NCI-H748 treated with DMSO at 0.1 percent for 48 hours (cell line): Measurements from ENCODE around the gene PTPRN2.

Experiments used
- DNase-seq: peaks from one replicate; lab custom pipeline; 2025; lab: John Stamatoyannopoulos, UW

The PTPRN2 gene

GRCh38 chr7:158576050-158576762 lies 11.4 kb downstream of the PTPRN2 start:
- DNase-seq = no peak

DNA sequence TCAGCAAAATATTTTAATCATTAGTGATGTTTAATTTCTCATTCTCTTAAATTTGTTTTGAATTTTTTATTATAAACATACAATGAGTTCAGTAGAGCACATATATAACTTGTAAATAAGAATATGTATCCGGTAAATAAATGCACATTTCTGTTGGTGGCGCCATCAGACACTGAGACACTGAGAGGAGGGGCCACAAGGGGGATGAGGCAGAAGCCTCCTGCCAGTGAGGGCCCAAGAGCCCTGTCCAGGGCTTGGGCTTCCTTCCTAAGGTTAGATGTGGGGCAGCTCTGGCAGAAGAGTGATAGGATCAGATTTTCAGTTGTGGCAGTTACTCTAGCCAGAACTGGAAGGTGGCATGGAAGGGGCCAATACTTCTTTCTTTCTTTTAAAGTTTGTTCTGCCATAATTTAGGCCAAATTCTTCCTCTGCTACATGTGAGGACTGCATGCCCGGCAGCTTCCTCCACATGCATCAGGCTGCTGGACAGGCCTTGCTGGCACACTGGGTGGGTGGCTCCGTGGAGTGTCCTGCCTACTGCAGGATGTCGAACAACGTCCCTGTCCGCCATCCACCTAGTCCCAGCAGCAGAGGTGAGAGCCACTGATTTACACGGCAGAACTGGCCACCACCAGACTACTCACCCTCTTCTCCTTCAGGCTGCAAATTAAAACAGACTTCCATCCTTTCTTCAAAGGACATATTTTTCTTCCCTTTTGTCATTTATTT lies 13.2 kb downstream of the PTPRN2 start:
- DNase-seq = no peak

GRCh38 chr7:158573310-158573709 lies 14.3 kb downstream of the PTPRN2 start:
- no peak for DNase-seq

- DNase-seq = no peak
Observed at GRCh38 chr7:158572000-158572828, 15.4 kb downstream of the PTPRN2 start.

DNA sequence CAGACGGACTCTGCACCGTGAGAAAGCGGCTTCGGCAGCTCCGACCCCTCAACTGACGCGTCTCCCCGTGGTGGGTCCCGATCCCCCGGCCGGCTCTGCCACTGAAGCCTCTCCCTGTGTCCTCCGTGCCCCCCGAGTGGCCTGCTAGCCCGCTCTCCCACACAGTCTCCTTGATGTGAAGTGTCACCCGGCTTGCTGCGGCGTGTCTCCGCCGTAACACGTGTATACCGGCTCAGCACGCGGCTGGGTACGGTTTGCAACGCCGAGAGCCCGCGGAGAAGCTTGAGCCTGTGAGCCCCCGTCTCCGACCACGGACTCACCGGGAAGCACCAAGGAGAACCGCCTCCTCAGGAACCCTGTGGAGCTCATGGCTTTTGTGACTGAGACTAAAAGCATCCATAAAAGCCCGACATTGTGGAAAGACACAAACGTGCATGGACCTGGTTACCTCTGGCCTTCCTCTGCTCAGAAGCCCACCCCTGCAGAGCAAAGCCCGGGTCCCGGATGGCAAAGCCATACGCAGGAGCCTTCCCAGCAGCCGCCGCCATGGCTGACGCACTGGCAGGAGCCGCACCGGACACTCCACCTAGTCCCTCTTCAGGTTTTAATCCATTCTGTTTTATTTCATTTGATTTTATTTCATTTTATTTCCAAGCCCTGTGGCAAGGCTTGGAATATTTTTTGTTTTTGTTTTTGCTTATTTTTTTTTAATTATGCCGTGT lies 17.0 kb downstream of the PTPRN2 start:
- DNase-seq = no peak

GRCh38 chr7:158569858-158570323 lies 17.7 kb downstream of the PTPRN2 start:
- DNase-seq = no peak

DNA sequence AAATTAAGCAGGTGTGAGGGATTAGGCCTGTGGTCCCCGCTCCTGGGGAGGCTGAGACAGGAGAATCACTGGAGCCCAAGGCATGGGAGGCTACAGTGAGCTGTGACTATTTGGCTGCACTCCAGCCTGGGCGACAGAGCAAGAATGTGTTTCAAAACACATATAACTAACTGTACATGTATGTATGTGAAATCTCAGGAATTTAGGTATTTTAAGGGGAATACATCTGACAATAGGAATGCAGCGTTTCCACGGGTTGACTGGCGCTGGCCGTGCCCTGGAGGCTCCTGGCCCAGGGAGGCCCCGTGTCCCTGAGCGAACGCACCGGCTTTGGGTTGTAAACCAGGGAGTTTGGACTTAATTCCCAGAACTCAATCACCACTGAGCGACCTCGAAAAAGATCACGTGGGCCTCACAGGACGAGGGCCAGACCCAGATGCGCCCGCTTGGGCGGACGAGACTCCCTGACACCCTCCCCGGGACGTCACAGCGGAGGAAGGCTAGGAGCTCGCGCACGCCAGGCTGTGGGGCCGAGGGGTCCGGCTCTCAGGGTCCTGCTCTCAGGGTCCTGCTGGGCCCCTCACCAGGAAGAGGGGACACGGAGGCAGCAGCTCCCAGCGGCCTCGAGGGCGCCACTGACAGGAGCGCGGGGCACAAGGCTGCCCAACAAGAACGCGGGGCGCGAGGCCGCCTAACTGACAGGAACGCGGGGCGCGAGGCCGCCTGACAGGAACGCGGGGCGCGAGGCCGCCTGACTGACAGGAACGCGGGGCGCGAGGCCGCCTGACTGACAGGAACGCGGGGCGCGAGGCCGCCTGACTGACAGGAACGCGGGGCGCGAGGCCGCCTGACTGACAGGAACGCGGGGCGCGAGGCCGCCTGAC lies 18.4 kb downstream of the PTPRN2 start:
- no peak for DNase-seq

DNA sequence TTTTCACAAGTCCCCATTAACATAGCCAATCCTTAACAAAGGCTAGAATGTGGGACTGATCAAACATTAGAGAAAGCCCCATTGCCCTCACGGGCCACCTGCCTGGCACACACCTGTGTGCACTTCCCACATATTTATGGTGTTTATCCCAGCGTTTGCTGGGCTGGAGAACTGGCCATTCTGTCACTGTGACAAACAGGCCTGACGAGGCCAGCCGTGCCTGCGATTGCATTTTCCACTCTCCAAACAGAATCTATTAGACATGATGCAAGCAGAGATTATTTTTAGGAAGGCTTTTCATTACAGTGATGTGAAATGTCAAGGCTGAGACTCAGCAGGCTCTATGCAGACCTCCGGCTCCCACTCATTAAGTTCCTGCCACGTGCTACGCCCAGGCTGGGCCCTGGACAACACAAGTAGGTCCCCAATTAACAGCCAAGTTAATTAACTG lies 20.4 kb downstream of the PTPRN2 start:
- peak; percentile 29 for DNase-seq

DNA sequence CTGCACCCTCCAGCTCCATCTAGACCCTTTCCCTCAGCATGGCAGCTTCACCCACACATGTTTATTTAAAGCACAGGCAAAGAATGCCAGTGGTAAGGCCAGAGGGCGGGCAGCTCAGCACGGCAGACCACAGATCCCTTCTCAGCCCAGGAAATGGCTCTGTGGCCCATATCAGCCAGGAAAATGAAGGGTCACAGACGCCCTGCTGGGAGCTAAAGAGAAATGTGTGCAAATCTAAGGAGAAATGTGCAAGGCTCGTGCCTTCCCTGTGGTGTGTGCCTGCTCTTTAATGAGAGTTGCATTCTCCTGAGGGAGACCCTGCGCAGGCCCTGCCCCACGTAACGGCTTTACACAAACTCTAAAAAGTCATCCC lies 23.0 kb downstream of the PTPRN2 start:
- DNase-seq = no peak

DNA sequence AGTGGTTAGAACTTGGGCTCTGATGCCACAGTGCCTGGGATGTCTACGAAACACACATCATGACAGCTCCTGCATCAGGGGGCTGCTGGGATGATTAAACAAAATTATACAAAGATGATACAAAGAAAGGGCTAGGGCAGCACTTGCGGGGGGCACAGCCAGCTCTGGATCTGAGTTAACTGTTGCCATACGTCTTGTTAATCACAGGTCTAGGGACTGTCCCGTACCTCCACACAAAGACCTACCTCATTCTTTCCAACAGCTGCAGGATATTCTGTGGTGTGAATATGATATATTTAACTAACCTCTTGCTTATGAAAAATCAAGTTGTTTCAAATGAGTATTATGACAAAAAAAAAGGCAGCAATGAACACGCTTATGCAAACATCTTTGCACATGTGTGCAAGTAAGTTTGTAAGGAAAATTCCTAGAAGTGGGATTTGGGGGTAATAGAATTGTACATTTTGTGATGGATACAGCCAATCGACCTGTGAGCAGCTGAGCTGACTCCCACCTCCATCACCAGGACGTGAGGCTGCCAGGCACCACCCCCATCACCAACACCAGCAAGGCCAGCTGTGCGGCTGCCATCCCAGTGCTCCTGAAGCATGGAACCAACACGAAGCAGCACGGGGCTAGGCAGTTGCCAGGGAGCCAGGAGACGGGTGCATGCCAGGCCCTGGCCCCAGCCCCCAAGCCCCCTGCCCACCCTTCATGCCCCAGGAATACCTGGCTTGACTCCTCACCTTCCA lies 23.5 kb downstream of the PTPRN2 start:
- no peak for DNase-seq

DNA sequence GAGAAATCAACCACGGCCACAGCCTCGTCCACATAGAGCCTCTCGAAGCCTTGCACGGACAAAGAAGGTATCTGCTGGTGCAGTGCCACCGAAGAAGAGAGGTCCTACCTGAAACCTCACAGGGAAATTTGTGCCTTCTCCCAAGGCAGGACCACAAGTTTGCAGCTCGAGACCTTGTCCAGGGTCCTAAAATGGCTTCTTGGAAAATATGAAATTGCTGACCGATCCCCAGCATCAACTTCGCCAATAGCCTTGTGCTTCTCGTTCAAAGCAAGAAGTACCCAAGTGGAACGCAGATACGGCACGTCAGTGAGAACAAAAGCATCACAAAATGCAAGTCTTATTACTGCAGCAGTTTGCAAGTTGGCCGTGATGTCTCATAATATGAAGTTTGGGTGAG lies 24.6 kb downstream of the PTPRN2 start:
- no peak for DNase-seq

GRCh38 chr7:158562517-158562916 lies 25.1 kb downstream of the PTPRN2 start:
- no peak for DNase-seq

GRCh38 chr7:158561659-158562058 lies 26.0 kb downstream of the PTPRN2 start:
- no peak for DNase-seq

DNA sequence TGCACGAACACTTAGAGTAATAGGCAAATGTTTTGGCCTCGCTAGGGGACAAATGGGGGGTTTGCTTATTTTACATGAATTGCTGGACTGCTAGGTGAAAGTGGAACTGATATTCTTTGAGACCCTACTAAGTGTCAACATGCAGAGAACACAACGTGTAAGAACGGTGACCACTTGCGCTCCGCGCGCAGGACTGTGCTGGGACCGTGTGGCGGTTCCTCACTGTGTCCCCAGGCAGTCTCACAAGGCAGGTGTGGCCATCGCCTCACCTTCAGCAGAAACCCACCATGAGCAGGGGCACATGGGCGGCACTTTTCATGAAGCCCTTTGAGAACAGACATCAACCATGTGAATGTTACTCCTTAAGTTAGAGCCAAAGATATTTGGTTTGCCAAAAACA lies 27.2 kb downstream of the PTPRN2 start:
- DNase-seq = no peak

DNA sequence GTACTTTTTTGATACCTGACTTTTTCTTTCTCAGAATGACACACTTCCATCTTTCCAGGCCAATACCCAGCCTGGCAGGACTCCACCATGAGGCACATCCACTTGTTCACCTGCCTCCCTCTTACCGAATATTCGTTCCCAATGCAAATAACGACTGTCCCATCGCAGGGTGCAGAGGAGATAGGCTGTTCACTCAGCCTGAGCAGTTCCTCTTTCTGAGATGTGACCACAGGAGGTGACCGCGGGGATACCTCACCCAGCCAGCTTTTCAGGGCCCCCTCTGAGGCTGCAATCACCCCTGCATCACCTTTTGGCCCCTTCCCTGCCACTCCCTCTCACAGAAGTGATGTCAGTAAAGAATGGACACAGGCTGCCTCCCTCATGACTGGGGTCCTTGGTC lies 28.3 kb downstream of the PTPRN2 start:
- no peak for DNase-seq

DNA sequence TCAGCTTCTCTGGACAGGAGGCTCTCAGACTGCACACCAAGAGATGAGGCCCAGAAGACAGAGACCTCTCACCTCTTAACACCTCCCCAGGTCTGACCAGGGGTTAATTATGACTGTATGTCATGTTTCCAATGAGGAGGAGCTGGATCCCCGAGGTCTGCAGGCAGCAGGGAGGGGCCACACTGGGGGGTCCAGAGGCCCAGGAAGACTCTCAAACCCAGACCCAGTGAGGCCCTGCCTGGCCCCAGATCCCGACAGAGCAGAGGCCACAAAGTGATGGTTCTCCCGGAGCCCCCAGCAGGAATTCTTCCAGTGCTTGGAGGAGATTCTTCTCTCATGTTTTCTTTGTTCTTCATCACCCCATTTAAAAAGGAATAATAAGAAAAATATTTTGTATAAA lies 28.8 kb downstream of the PTPRN2 start:
- DNase-seq = no peak

DNA sequence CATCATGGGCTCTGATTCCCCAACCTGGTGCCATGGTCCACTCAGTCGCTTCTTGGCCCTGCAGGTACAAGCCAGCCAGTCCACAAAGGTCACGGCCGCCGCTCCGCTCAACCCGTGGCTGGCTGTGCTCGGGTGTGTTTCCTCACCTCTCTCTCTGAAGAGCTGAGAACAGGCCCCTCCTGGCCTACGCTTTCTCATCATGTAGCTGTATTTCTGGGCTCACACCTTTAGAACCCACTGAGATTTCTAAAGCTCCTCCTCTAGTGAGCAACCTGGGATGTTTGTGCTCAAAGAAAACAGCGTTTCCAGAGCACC lies 30.2 kb downstream of the PTPRN2 start:
- no peak for DNase-seq

DNA sequence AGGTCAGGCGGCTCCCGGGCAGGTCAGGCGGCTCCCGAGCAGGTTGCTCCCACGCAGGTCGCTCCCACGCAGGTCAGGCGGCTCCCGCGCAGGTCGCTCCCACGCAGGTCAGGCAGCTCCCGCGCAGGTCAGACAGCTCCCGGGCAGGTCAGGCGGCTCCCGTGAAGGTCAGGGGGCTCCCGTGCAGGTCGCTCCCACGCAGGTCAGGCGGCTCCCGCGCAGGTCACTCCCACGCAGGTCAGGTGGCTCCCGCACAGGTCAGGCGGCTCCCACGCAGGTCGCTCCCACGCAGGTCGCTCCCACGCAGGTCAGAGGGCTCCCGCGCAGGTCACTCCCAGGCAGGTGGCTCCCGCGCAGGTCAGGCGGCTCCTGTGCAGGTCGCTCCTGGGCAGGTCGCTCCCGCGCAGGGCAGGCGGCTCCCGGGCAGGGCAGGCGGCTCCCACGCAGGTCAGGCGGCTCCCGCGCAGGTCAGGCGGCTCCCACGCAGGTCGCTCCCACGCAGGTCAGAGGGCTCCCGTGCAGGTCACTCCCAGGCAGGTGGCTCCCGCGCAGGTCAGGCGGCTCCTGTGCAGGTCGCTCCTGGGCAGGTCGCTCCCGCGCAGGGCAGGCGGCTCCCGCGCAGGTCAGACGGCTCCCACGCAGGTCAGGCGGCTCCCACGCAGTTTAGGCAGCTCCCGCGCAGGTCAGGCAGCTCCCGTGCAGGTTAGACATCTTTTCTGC lies 30.7 kb downstream of the PTPRN2 start:
- DNase-seq = no peak

DNA sequence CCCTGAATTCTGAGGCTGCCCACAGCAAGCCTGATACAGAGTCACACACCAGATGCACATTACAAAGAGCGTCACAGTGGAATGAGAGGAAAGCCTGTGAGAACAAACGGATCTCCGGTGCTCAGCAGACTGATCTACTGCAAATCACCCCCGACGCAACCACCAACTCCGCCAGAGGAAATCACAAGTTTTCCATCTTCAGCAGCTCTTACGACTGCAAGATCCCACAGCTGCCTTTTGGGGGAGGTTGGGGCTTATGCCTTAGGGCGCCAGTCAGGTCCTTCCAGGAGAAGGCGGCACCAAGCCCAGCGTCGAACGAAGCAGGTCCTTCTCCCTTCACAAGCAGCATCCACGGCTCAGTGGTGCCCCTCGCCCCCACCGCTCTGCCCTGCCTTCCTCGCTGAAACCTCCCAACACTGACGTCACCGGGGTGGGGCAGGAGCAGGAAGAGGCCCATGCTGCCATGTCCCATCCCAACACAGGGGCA lies 32.5 kb downstream of the PTPRN2 start:
- DNase-seq = no peak
